HFFc6 (cell line): ENCODE data around the gene GNGT2. TPM values are rescaled to one million over a fixed set of nuclear protein-coding genes. Genes with fewer than 3 reads are reported as not detected.

ENCODE experiments used
- DNase-seq: peaks from one replicate; pipeline ENCODE4 v3.0.0-alpha.2; 2018
- H3K27ac Mint-ChIP-seq: 2 replicates; pipeline ENCODE4 v1.8.0; 2020; ENCODE audit warnings: mild to moderate bottlenecking, mixed read lengths
- H3K27me3 Mint-ChIP-seq: 2 replicates; pipeline ENCODE4 v1.8.0; 2021; ENCODE audit warnings: mild to moderate bottlenecking, moderate library complexity, mixed read lengths; ENCODE audit not compliant: insufficient read depth
- H3K36me3 Mint-ChIP-seq: 2 replicates; pipeline ENCODE4 v1.8.0; 2021; ENCODE audit warnings: low read depth, mixed read lengths
- H3K4me1 Mint-ChIP-seq: 2 replicates; pipeline ENCODE4 v1.8.0; 2020; ENCODE audit warnings: low read depth, mixed read lengths
- H3K4me3 Mint-ChIP-seq: 2 replicates; pipeline ENCODE4 v1.8.0; 2020; ENCODE audit warnings: mild to moderate bottlenecking, moderate library complexity, mixed read lengths
- H3K9me3 Mint-ChIP-seq: 2 replicates; pipeline ENCODE4 v1.8.0; 2020; ENCODE audit warnings: mild to moderate bottlenecking, mixed read lengths
- CTCF ChIP-seq: fragments of 200-600 bp; sonication (generic); IDR thresholded peaks from 2 replicates; pipeline ENCODE4 v1.5.0; 2021; ENCODE audit warnings: antibody characterized with exemption, mild to moderate bottlenecking
- total RNA-seq, 6 experiments: library from RNA; stranded (reverse); fragmentation: NEBNext Ultra II Directional; extraction: Animal tissue kit (Norgen Biotek cat#: 25700); gene quantifications; 2 replicates in 1 of 6; 3 replicates in 5 of 6; pipeline ENCODE4 v1.2.3, GENCODE V29; 2021

Gene GNGT2
- total RNA-seq, 6 experiments from 2014 or later, result not detected

GRCh38 chr17:49229076-49229804 is 18.9 kb upstream of the GNGT2 start:
- H3K9me3 Mint-ChIP-seq, result no peaks in the 10 kb centered on the region
- H3K4me3 Mint-ChIP-seq, result peak overlapping the region; percentile 55
- peaks cover 6% of the 10 kb centered on the region; the same call in 1 of the 2 replicates for H3K4me1 Mint-ChIP-seq
- no peaks in the 10 kb centered on the region for H3K36me3 Mint-ChIP-seq
- H3K27me3 Mint-ChIP-seq, result peaks cover 30% of the 10 kb centered on the region
- no peak for TF ChIP-seq CTCF
- H3K27ac Mint-ChIP-seq, result no peak overlapping the region
- no peak for DNase-seq

GRCh38 chr17:49227436-49228261 is 17.3 kb upstream of the GNGT2 start:
- peak; percentile 92 for TF ChIP-seq CTCF
- DNase-seq, result peak; percentile 37
- Mint-ChIP-seq H3K27ac (no peak overlapping the region), H3K36me3 (no peaks in the 10 kb centered on the region), H3K9me3 (no peaks in the 10 kb centered on the region), H3K4me1 (peaks cover 12% of the 10 kb centered on the region; the same call in 1 of the 2 replicates), H3K27me3 (peaks cover 41% of the 10 kb centered on the region), H3K4me3 (no peak overlapping the region)

- H3K9me3 Mint-ChIP-seq, result no peaks in the 10 kb centered on the region
- no peak for DNase-seq
These were observed 16.5 kb upstream of the GNGT2 start for GRCh38 chr17:49226771-49227435.

GRCh38 chr17:49225554-49226236 is 15.3 kb upstream of the GNGT2 start:
- Mint-ChIP-seq H3K4me1 (peaks cover 6% of the 10 kb centered on the region; the same call in 1 of the 2 replicates), H3K4me3 (no peak overlapping the region), H3K27ac (no peak overlapping the region), H3K36me3 (no peaks in the 10 kb centered on the region), H3K27me3 (peaks cover 51% of the 10 kb centered on the region), H3K9me3 (no peaks in the 10 kb centered on the region)
- DNase-seq, result no peak
- TF ChIP-seq CTCF, result no peak

More at GRCh38 chr17:49226771-49227435, 16.5 kb upstream of the GNGT2 start:
- no peak for TF ChIP-seq CTCF
- Mint-ChIP-seq H3K27me3 (peaks cover 47% of the 10 kb centered on the region), H3K36me3 (no peaks in the 10 kb centered on the region), H3K27ac (no peak overlapping the region), H3K4me1 (peaks cover 12% of the 10 kb centered on the region; the same call in 1 of the 2 replicates), H3K4me3 (no peak overlapping the region)

GRCh38 chr17:49224997-49225337 is 14.6 kb upstream of the GNGT2 start:
- Mint-ChIP-seq H3K4me1 (peaks cover 6% of the 10 kb centered on the region; the same call in 1 of the 2 replicates), H3K27ac (no peak overlapping the region), H3K9me3 (no peaks in the 10 kb centered on the region), H3K27me3 (peaks cover 51% of the 10 kb centered on the region), H3K36me3 (no peaks in the 10 kb centered on the region), H3K4me3 (no peak overlapping the region)
- no peak for TF ChIP-seq CTCF
- no peak for DNase-seq
